Putamen (tissue), 1 donor: ENCODE measurements around the gene CGNL1.

ENCODE experiments used
- DNase-seq: peaks from one replicate; pipeline ENCODE4 v3.0.0-alpha.2; 2016; ENCODE audit warnings: low spot score

CGNL1 gene

DNA sequence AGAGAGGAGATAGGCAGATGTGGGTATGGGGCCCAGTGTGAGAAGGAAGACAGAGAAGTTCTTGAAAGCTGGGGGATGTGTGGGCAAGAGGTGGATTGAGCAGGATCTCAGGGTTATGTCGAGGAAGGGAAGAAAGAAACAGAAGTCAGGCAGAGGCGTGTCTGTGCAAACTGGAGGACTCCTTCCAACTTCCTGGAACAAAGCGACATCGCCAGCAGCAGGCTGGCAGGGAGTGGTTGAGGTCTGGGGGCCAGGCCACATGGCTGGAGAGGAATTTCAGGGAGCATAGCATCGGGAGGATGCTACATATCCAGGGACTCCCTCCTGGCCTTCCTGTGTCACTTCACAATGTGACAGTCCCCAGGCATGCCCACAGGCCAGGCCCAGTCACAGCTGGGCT, 172.5 kb downstream of the CGNL1 start:
- DNase-seq, result no peak

DNA sequence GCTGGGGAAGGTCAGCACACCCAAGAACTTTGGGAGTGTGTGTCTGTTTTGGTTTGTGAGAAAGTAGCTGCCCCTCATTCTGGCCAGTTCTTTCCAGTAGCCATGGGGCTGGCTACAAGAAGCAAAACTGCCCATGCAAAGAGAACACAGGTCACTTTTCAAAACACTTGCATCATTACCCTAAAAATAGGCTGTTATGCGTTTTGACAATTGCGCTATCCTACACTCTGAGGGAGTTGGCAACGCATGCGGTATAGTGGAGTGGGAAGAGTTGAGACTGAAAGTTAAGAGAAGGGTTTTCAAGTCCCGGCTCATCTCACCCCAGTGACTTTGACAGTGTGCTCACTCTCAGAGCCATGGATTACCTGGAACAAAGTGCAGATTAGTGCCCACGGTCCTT, 173.6 kb downstream of the CGNL1 start:
- no peak for DNase-seq

DNA sequence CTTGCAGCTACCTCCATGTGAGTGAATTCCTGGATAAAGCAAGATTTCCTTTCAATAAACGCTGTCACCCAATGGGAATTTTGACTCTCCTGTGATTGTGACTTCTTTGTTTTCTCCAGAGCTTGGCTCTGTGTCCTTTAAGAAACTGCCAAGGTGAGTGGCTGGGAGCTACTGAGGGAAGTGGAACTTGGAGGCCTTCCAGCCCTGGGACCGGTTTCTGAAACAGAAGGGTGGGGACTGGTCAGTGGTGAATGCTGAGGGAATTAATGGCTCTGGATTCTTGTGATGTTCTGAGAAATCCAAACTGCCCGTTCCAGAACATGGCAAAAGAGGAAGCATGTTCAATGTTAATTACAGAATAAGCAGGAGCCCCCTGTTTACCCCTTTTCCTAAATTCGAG, 174.3 kb downstream of the CGNL1 start:
- no peak for DNase-seq

DNA sequence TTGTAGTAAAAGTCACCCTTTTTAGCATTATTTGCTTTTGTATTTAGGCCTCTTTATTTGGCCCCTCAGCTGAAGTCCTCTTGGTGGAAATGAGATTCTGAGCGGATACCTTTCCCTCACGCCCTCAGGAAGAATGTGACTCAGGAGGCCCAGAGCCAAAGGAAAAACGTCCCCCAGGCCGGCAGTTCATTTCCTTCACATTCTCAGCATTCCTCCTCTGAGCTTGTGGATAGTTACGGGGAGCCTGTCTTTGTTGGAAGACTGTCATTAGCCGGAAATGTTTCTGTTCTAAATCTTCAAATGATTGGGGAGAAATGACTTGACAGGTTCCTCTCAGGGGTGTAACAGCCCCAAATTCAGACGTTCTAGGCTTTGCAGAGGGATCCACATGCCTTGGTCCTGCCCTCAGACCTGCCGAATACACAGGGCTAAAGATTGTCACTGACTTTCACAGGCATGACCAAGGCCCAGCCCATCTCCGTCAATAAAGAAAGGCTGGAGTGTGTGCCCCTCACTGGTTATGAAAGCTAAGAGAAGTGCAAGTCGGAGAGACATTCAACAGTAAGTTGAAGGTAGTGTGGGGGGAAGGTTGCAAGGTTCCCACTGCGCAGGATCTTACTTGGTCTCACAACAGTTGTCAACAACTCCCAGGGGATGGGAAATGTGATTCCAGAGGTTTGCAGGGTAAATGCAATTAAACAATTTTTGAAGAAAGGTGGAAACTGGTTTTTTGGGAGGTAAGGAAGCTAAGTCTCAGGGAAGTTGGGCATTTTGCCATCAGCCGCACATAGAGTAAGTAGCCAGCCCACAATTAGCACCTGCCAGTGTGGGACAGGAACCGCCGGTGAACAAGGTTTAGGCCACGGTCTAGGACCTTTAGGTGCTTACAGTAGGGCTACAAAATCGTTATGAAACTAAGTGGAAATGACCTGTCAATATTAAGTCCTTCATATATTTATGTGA, 175.7 kb downstream of the CGNL1 start:
- DNase-seq, result no peak

DNA sequence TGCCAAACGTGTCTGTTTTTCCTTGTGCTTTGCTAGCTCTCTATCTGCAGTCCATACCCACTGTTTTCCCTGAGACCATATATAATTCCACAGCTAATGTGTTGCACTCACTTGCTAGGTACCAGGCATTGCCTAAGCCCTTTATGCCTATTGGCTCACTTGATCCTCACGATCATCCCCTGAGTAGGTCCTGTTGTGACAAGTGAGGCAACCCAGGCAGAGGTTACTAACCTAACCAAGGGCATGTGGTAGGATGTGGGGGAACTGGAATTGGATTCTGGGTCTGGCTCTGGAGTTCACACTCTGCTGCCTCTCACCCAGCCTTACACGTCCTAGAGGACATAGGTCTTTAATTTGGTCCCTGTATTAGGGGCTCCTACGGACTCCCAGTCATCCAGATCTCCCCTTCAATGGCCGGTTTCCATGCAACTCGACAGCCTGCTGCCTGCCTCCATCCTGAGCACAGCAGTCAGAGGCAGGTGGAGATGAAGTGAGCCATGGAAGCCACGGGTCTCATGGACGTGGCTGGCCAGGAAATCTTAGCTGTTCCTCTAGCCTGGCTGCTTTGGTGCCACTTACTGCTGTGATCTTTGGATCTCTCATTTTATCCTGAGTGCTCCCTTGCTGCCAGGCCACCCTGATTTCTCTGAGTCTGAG, 176.5 kb downstream of the CGNL1 start:
- DNase-seq, result no peak

DNA sequence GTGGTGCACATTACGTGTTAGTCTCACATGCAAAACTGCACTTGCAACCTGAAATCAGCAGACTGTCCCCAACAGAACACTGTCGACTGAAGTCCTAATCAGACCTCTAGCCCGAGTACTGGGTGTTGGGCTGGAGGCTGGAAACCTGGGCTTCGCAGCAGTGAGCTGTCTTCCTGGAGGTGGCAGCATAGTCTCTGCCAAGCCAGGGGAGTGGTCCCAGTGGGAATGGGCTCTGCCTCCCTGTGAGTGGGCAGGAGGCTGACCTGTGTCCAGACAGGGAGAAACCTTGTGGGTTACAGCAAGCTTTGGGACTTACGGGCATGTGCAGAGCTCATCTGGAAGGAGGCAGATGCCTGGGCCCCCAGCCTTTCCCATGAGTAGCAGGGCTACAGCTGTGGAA, 177.2 kb downstream of the CGNL1 start:
- DNase-seq, result no peak

GRCh38 chr15:57554063-57554811, 177.9 kb downstream of the CGNL1 start:
- DNase-seq, result no peak

DNA sequence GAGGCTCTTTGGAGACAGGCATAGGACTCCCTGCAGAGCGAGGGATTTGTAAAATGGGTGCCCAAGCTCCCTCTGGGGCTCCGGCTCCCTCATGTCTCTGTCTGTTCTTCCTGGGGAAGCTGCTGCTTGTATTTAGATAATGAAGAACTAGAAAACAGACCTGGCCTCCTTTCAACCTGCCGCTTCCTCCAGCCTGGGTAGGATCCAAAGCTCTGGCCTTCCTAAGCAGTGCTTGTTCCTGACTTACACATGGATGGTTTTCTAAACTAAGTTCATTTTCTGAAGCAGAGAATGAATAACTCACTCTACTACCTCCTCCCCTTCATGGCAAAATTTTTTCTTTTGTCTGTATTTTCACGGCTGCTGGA, 178.5 kb downstream of the CGNL1 start:
- DNase-seq, result no peak

DNA sequence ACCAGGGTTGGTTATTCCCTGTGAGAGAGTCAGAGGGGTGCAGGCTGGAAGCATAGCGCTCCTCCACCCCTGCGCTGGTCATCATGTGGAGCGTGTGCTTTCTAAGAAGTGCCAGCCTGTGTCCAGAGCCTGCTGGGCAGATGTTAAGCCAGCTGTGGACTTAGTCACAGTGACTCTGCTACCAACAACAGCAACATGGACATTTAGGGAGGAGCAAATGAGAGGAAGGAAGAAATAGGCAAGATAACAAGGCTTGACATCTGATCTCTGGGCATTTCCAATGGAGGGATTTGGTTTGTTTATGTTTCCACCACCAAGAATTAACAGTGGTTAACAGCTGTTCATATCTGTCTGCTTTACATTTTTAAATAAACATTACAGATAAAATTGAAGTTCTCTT, 179.0 kb downstream of the CGNL1 start:
- DNase-seq, result no peak

DNA sequence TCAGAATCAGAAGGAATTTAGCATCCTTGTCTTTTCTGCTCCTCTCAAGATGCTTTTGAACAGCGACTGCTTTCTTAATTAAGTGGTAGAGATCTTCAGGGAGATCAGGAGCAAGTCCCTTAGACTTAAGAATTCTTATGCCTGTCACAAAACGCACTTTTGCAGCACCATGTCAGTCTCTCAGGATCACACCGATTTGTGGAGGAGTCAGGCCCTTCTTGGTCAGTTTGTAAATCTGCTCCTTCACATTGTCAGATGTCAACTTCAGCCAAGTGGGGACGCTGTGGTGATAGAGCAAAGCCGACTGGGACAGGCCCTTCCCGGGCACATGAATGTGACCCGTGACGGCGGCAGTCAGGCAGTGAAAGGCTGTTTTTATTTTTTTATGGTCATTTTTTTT, 179.7 kb downstream of the CGNL1 start:
- DNase-seq, result no peak

- no peak for DNase-seq
These were observed 181.0 kb downstream of the CGNL1 start for GRCh38 chr15:57557267-57557666.

DNA sequence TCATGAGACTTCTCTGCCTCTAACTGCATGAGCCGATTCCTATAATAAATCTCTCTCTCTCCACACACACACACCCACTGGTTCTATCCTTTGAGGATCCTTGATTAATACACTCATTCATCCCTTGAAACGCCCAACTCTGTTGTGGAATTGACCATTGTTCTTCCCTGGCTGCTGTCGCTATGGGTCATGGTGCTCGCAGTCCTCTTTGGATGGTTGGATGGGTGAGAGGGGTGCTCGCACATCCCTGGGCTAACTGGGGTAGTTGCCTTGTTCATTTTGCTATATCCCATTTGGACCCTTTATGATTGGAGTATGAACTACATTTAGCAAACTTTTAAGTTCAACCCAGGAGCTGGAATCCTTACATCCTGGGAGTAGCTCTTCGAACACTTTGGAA, 181.5 kb downstream of the CGNL1 start:
- no peak for DNase-seq

GRCh38 chr15:57559875-57560274, 183.6 kb downstream of the CGNL1 start:
- no peak for DNase-seq

DNA sequence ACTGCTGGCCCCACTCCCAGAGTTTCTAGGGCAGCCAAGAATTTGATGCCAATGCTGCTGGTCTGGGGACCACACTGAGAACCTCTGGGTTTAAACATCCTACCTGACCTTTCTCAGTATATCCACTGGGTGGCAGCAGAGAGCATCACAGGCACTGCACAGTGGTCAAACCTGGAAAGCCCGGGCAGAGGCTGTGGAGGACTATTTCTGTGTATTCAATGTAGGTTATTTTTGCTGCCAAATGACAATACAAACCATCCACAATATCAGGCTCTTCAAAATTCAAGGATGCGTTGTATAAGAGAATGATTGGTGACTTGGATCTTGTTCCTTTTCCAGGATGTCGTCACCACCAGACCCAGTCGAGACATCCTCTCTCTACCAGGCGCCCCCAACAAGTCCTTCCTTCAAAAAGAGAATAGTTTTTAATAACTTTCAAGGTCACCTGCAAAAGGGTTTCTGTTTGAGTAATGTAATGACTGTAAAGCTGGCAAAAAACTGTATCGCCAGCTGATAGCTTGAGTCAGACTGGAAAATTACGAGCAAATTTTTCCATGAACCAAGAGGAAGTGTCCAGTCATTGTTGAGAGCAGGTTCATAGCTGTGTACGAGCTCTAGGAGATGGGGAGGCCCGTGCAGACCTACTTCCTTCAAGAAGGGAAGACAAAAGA, 184.9 kb downstream of the CGNL1 start:
- DNase-seq, result peak; percentile 46

GRCh38 chr15:57562196-57562769, 186.0 kb downstream of the CGNL1 start:
- DNase-seq, result no peak

DNA sequence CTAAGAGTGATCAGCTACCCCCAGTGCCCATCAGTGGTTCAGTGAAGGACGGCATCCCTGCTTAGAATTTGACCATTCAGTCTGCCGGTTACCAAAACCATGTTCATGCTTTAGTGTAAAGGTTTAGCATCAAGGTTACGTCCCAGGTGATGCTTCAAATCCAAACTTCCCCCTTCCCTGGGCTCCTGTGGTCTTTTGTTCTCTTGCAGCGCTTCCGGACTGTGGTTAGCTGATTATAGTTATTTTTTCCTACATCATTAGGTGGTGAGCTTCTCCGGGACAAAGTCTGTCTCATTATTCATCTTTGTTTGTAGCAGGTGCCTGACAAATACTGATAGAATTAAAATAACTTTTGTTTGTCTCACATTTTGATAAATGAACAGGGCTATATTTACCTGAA, 187.1 kb downstream of the CGNL1 start:
- DNase-seq, result no peak

- no peak for DNase-seq
These were observed 189.0 kb downstream of the CGNL1 start for GRCh38 chr15:57565311-57565710.

- no peak for DNase-seq
These were observed 190.5 kb downstream of the CGNL1 start for GRCh38 chr15:57566834-57567233.

DNA sequence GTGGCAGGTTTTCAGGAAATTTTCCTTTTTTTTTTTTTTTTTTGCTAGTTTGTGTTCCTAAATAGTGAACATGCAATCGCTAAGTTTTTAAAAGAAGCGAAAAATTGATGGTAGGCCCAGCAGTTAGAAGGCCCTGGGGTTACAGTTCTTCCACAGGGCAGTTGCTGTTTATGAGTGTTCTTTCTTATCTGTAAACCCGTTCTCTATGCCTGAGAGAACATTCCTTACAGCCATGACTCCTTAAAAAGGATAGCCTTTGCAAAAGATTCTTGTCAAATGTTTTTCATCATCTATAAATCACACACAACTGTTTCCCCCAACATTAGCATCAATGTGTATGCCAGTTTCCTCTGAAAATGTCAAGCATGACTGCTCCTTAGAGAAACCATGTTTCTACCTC, 191.6 kb downstream of the CGNL1 start:
- no peak for DNase-seq

DNA sequence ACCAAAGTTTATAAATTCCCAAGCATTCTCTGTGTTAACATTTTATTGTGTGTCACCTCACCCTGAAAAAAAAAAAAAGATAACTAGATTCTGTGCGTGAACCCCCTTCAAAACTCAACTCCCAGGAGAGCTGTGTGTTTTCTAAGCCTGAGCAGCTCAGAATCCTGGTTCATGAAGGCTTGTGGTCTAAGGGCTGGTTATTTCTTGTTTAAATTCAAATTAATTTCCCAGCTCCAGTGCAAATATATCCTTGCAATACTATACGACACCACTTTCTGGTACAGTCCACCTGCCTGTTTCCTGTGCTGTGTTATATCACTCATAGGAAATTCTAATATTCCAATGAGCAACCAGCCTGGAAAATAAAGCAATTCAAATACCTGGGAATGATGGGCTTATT, 192.0 kb downstream of the CGNL1 start:
- no peak for DNase-seq

DNA sequence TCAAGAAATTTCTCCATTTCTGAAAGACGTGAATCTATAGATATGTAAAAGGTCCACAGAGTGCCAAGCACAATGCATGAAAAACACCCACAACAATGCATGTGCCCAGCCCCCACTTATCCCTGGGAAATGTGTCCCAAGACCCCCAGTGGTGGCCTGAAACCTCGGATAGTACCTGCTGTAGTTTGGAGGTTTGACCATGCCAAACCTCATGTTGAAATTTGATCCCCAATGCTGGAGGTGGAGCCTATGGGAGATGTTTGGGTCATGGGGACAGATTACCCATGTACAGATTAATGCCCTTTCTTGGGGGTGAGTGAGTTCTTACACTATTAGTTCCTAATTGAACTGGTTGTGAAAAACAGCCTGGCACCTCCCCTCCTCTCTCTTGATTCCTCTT, 194.0 kb downstream of the CGNL1 start:
- no peak for DNase-seq

DNA sequence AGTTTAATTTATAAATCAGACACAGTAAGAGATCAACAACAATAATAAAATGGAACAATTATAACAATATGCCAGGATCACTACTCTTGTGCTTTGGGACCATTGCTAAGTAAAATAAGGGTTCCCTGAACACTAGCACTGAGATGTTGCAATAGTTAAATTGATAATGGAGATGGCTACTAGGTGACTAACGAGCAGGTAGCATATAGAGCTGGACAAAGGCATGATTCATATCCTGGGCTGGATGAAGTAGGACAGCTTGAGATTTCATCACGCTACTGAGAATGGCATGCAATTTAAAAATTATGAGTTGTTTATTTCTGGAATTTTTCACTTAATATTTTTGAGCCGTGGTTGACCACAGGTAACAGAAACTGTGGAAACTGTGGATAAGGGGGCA, 194.7 kb downstream of the CGNL1 start:
- DNase-seq, result no peak
